RWPE2 (cell line): ENCODE results near the gene PIP5K1B.
"Not testable (repeated sequence)": the region's sequence is repeated elsewhere in the genome, so short reads cannot be mapped to it uniquely, and the experiment has no call there.

Source experiments
- ATAC-seq: fragments of 200-7000 bp; cut with Tn5 transposase; 3 replicates; pipeline ENCODE4 v1.9.1; 2021; ENCODE audit warnings: low read depth
- DNase-seq: peaks from one replicate; pipeline ENCODE4 v3.0.0-alpha.2; 2020; ENCODE audit warnings: low spot score
- H3K27ac ChIP-seq: fragments of 450-650 bp; 2 replicates; pipeline ENCODE4 v1.5.1; 2017; ENCODE audit warnings: mild to moderate bottlenecking; ENCODE audit not compliant: poor library complexity, severe bottlenecking
- H3K27me3 ChIP-seq: fragments of 250-450 bp; sonication (Bioruptor Pico); 2 replicates; pipeline ENCODE4 v1.5.1; 2021; ENCODE audit warnings: mild to moderate bottlenecking, moderate library complexity; ENCODE audit not compliant: insufficient read depth, poor library complexity, severe bottlenecking
- H3K36me3 ChIP-seq: fragments of 250-450 bp; sonication (Bioruptor Pico); 2 replicates; pipeline ENCODE4 v1.5.1; 2020; ENCODE audit warnings: low read depth, mild to moderate bottlenecking, moderate library complexity
- H3K4me1 ChIP-seq: fragments of 250-450 bp; sonication (Bioruptor Pico); 2 replicates; pipeline ENCODE4 v1.5.1; 2021; ENCODE audit warnings: mild to moderate bottlenecking, moderate library complexity; ENCODE audit not compliant: insufficient read depth, poor library complexity, severe bottlenecking
- H3K4me3 ChIP-seq: fragments of 250-450 bp; sonication (Bioruptor Pico); 2 replicates; pipeline ENCODE4 v1.5.1; 2021; ENCODE audit warnings: mild to moderate bottlenecking, moderate library complexity; ENCODE audit not compliant: severe bottlenecking
- H3K9me3 ChIP-seq: fragments of 250-450 bp; sonication (Bioruptor Pico); 2 replicates; pipeline ENCODE4 v1.5.1; 2021; ENCODE audit warnings: mild to moderate bottlenecking, moderate library complexity; ENCODE audit not compliant: severe bottlenecking
- CTCF ChIP-seq: fragments of 450-650 bp; IDR thresholded peaks from one replicate; pipeline ENCODE4 v1.5.1; 2017; ENCODE audit warnings: mild to moderate bottlenecking, moderate library complexity; ENCODE audit not compliant: poor library complexity, severe bottlenecking

Gene PIP5K1B

GRCh38 chr9:68983522-68984424 is 278.7 kb downstream of the PIP5K1B start:
- no peak for ATAC-seq

DNA sequence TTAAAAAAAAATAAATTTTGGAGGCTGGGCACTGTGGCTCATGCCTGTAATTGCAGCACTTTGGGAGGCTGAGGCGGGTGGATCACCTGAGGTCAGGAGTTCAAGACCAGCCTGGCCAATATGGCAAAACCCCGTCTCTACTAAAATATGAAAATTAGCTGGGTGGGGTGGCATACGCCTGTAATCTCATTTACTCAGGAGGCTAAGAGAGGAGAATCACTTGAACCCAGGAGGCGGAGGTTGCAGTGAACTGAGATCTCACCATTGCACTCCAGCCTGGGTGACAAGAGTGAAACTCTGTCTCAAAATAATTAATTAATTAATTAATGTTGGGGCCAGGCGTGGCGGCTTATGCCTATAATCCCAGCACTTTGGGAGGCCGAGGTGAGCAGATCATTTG is 281.9 kb downstream of the PIP5K1B start:
- DNase-seq, ATAC-seq: not testable (repeated sequence)

More at GRCh38 chr9:68983522-68984424, 278.7 kb downstream of the PIP5K1B start:
- DNase-seq, result no peak
- Histone ChIP-seq H3K4me1 (no peaks in the 10 kb centered on the region), H3K36me3 (no peaks in the 10 kb centered on the region), H3K27me3 (no peaks in the 10 kb centered on the region), H3K4me3 (no peak overlapping the region), H3K27ac (no peak overlapping the region), H3K9me3 (no peaks in the 10 kb centered on the region)
- TF ChIP-seq CTCF, result no peak

DNA sequence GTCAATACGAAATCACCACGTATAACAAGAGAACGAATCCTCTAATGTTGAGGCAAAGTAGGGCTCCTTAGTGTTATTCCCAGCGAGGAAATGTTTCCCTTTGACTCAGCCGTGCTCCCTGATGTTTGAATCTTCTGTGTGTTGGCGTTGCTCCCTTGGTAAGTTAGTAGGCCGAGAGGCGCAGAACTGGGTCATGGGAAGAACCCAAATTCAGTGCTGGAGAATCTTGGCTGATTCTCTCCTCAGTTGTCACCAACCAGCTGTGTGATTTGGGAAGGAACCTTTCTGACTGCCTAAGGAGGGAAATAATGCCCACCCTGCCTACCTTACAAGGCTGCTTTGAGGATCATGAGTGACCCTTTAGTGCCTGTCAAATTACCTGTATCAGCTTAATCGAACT is 286.4 kb downstream of the PIP5K1B start:
- no peak overlapping the region for H3K4me3 ChIP-seq
- no peak overlapping the region for H3K27ac ChIP-seq
- DNase-seq, result no peak
- no peaks in the 10 kb centered on the region for H3K9me3 ChIP-seq
- H3K4me1 ChIP-seq, result no peaks in the 10 kb centered on the region
- no peaks in the 10 kb centered on the region for H3K27me3 ChIP-seq
- TF ChIP-seq CTCF, result no peak
- no peaks in the 10 kb centered on the region for H3K36me3 ChIP-seq
- no peak for ATAC-seq

More for the DNA sequence above, 281.9 kb downstream of the PIP5K1B start:
- not testable (repeated sequence) for H3K9me3 ChIP-seq, H3K4me1 ChIP-seq, H3K27me3 ChIP-seq, H3K27ac ChIP-seq, H3K36me3 ChIP-seq, H3K4me3 ChIP-seq

DNA sequence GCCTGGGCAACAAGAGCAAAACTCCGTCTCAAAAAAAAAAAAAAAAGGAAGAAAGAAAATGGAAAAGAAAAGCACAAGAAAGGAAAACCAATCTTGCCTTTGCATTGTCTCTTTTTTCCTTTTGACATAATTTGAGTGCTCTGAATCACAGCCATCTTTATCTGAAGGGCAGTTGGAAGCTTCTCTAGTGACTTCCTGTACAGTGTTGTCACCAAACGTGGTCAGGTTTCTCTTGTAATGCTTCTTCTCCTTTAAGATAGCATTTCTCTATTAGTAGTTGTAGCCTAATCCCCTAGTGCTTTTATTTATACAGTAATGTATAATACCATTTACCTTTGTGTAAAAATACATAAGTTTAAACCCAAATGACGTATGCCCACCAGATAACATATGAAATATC is 290.7 kb downstream of the PIP5K1B start:
- no peak for TF ChIP-seq CTCF
- H3K9me3 ChIP-seq, result no peaks in the 10 kb centered on the region
- H3K27ac ChIP-seq, result no peak overlapping the region
- DNase-seq (no peak), ATAC-seq (no peak)
- no peaks in the 10 kb centered on the region for H3K36me3 ChIP-seq
- H3K4me3 ChIP-seq, result no peak overlapping the region
- no peaks in the 10 kb centered on the region for H3K27me3 ChIP-seq
- H3K4me1 ChIP-seq, result no peaks in the 10 kb centered on the region

DNA sequence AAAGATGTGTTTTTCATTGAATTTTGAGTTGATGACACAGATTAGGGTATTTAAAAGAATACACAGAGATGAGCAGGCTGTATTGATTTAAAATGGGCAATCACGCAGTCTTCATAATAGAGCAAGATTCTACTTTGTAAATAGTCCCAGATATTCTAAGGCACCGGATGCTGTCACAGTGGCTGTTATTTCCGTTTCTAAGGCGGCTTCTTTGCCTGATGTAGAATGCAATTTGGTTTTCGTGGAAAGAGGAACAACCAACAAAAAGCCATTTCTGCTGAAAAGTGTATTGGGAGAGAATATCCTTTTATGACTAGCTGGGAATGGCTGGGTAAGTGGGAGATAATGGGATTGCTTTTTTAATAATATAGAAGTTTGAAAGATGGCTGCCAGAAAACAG is 291.4 kb downstream of the PIP5K1B start:
- Histone ChIP-seq H3K27me3 (no peaks in the 10 kb centered on the region), H3K4me1 (no peaks in the 10 kb centered on the region), H3K4me3 (no peak overlapping the region), H3K9me3 (no peaks in the 10 kb centered on the region), H3K36me3 (no peaks in the 10 kb centered on the region), H3K27ac (no peak overlapping the region)
- DNase-seq (no peak), ATAC-seq (no peak)
- no peak for TF ChIP-seq CTCF
